ENCODE results near the gene KIF2A. TPM values are rescaled to one million over a fixed set of nuclear protein-coding genes. Genes with fewer than 3 reads are reported as not detected.

Gene KIF2A
- total RNA-seq, 1 experiment from 2014 or later = 86.1 TPM

- Histone ChIP-seq H3K79me2 (ENCODE audit: insufficient read depth, low read length) (no peaks in the 10 kb centered on the region), H3T11ph (ENCODE audit: low read length) (no peak overlapping the region), H4K5ac (ENCODE audit: insufficient read length, low read depth, low read length) (no peak overlapping the region), H2BK12ac (ENCODE audit: insufficient read length, low read depth, low read length) (no peak overlapping the region), H3K18ac (ENCODE audit: insufficient read length, low read depth, low read length) (no peak overlapping the region), H3K9ac (ENCODE audit: extremely low read depth, insufficient read length, low read length) (no peak overlapping the region), H3K23me2 (ENCODE audit: insufficient read length, low read depth, low read length, poor library complexity, severe bottlenecking) (no peaks in the 10 kb centered on the region), H3K56ac (ENCODE audit: insufficient read length, low read depth, low read length) (no peak overlapping the region), H2BK20ac (ENCODE audit: low read depth, low read length, poor library complexity, severe bottlenecking) (no peak overlapping the region), H3K4me1 (ENCODE audit: insufficient read depth, low read length) (no peaks in the 10 kb centered on the region), H2AK5ac (ENCODE audit: insufficient read length, low read length) (no peak overlapping the region), H3K27me3 (ENCODE audit: insufficient read depth, low read length) (no peaks in the 10 kb centered on the region), H2BK120ac (ENCODE audit: low read depth, low read length, poor library complexity, severe bottlenecking) (no peak overlapping the region), H3K4me2 (ENCODE audit: insufficient read depth, insufficient read length, low read length) (no peak overlapping the region), H3K79me1 (ENCODE audit: insufficient read depth, low read depth, low read length, poor library complexity, severe bottlenecking) (no peaks in the 10 kb centered on the region), H3K23ac (ENCODE audit: insufficient read length, low read depth, low read length) (no peak overlapping the region), H2BK5ac (ENCODE audit: insufficient read length, low read length) (no peak overlapping the region), H2AFZ (ENCODE audit: low read length) (no peak overlapping the region), H3K27ac (ENCODE audit: insufficient read length, low read depth, low read length) (no peak overlapping the region), H3K4ac (ENCODE audit: low read depth, low read length) (no peak overlapping the region), H4K91ac (ENCODE audit: insufficient read length, low read depth, low read length) (no peak overlapping the region), H3K14ac (ENCODE audit: insufficient read depth, low read length) (no peak overlapping the region), H4K8ac (replicated peaks; ENCODE audit: insufficient read length, low read depth, low read length) (no peak overlapping the region), H2BK15ac (ENCODE audit: low read depth, low read length) (no peak overlapping the region), H4K20me1 (ENCODE audit: control insufficient read depth, insufficient read depth, insufficient read length) (no peaks in the 10 kb centered on the region), H3K9me3 (ENCODE audit: control insufficient read depth, low read depth, low read length) (no peaks in the 10 kb centered on the region)
- peaks cover 0 to 9% (median 0%) of the 10 kb centered on the region in 3 experiments; a peak in 3 of 7 replicates for H3K36me3 Mint-ChIP-seq (ENCODE audit: insufficient read depth in 1 of 3, low read depth in 3 of 3)
- H3K27ac Mint-ChIP-seq = no peak overlapping the region; a peak in 1 of 7 replicates
- no peak for TF ChIP-seq CTCF (conservative IDR thresholded peaks at IDR 0.05)
- peaks cover 1% of the 10 kb centered on the region for H3K27me3 Mint-ChIP-seq (ENCODE audit: low read depth)
- no peaks in the 10 kb centered on the region for H3K4me1 Mint-ChIP-seq
- DNase-seq = no peak
- no CpG with 5 or more reads among the region's 6 CpGs for WGBS (ENCODE audit: extremely low coverage, insufficient read length, low lambda C conversion rate)
- no peak overlapping the region for H3K4me3 Mint-ChIP-seq
- H3K9me3 Mint-ChIP-seq = peaks cover 4 to 8% of the 10 kb centered on the region in 2 experiments; a peak in 3 of 5 replicates
Observed at GRCh38 chr5:62284946-62285891, 20.8 kb upstream of the KIF2A start.

Data from H9 (cell line).